T-helper 2 cell treated with Interferon-gamma antibody and Interleukin-4, amounts not matched to agents 100 ng/mL and 5 ng/mL, for 36 hours (primary cell): ENCODE results near the gene LRIG1. TPM values are rescaled to one million over a fixed set of nuclear protein-coding genes. Genes with fewer than 3 reads are reported as not detected.
"Not testable (repeated sequence)": the region's sequence is repeated elsewhere in the genome, so short reads cannot be mapped to it uniquely, and the experiment has no call there.

Experiments used
- intact Hi-C: fragments of 100-400 bp; cut with micrococcal nuclease; formaldehyde crosslinking; loops from one replicate; pipeline ENCODE4 v1.15.1; 2023
- total RNA-seq: library from RNA; stranded (reverse); gene quantifications from 2 replicates; pipeline ENCODE4 v1.2.3, GENCODE V29; 2022

The LRIG1 gene
- total RNA-seq, 1 donor from 2014 or later = 33.9 TPM

DNA sequence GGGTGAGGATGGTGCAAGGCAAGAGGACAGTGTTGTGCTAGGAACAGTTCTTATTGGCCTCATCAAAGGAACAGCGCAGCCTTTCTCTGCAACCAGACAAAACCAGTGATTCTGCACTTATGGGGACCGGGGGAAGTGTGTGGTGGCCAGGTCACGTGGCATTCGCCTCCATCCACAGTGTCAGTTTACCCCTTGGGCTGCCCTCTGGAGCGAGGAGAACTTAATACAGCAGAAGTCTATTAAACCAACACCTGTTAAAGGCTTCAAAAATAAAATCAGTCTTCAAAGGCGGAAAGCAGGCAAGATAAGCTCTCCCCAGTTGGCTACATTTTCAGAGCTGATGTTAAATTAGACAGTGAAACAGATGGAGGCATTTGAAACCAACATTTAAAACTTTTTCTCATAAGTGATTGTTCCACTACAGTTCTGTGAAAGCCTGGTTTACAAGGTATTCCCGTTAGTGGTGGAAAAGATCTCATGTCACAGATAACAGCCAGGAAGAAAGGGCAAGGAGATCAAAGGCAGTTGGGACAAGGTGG, 75.2 kb downstream of the LRIG1 start:
- intact Hi-C loops = no loop called here

DNA sequence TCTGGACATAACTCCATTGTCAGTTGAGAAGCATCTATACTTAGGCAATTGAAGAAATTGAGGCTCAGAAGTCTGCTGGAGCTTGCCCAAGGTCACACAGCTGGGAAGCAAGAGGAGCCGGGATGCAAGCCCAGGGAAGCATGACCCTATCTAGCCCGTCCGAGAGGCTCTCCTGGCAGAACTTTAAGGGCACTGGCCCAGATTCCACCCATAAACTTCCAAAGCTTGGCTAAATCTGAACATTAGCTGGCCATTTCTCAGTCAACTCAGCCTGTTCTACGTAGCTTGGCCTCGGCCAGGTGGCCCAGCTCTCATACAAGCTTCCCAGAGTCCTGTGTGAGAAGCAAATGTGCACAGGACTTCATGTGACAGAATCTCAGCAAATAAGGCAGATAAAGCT, 75.8 kb downstream of the LRIG1 start:
- intact Hi-C loops = no loop called here

DNA sequence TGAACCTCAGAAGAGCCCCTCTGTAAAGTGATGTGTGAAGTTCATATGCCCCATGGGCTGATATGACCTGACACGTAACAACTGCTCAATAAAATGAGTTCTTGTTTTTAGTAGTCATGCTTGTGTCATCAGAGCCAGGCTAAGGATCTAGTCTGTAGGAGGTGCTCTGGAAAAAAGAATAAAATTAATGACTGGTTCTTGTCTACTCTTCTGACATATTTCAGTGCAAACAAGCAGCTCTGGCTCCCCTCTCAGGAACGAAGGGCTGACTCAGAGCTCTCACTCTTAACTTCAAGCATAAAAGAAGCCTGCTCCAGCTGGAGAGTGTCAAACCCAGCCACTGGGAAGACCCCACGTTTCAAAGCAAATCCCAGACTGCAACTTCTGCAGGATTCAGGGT, 77.0 kb downstream of the LRIG1 start:
- intact Hi-C loops = no loop called here

DNA sequence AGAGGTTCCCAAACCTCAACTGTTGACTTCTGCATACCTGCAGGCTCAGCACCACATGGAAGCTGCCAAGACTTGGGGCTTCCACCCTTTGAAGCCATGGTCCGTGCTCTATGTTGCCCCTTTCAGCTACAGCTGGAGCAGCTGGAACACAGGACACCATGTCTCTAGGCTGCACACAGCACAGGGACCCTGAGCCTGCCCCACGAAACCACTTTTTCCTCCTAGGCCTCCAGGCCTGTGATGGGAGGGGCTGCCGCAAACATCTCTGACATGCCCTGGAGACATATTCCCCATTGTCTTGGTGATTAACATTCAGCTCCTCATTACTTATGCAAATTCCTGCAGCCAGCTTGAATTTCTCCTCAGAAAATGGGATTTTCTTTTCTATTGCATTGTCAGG, 78.9 kb downstream of the LRIG1 start:
- intact Hi-C loops = not testable (repeated sequence)

DNA sequence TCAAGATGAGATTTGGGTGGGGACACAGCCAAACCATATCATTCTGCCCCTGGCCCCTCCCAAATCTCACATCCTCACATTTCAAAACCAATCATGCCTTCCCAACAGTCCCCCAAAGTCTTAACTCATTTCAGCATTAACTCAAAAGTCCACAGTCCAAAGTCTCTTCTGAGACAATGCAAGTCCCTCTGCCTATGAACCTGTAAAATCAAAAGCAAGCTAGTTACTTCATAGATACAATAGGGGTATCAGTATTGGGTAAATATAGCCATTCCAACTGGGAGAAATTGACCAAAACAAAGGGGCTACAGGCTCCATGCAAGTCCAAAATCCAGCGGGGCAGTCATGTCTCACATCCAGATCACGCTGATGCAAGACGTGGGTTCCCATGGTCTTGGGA, 79.7 kb downstream of the LRIG1 start:
- intact Hi-C loops = not testable (repeated sequence)

DNA sequence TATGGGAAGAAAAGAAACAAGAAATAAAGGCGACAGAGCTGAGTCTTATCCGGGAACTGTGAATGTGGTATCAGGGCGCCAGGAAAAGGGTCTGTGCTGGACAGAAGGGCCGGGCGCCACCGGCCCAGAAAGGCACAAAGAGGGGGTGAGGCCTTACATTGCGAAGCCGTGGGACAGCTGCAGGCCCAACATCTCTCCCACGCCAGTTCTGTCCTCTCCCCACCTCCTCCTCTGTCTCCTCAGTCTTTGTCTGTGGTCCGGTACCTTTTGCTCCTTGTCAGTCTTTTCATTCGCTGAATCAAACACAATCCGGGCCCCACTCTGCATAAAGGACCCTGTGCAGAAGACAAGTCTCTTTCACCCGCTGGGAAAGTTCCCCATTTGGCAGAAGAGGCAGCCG, 81.8 kb downstream of the LRIG1 start:
- intact Hi-C loops = no loop called here

DNA sequence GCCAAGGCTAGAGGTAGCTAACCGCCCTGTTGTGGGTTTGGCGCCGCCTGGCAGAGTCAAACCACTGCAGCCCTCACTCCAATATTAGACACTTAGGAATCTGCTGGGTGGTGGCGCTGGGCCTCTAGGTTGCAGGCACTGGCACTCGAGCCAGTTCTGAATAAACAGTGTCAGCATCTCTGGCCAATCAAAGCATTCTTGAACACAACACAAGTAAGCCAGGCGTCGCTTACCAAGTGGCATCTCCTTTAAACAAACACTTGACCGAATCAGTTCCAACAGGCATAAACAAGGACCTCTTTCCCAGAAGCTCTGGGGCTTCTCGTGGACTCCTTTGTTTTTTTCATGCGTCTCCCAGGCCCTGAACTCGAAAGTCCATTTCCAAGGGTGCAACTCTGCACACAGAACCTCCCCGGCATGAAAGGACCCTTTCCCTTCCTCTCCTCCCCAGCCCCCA, 82.3 kb downstream of the LRIG1 start:
- intact Hi-C loops = no loop called here

DNA sequence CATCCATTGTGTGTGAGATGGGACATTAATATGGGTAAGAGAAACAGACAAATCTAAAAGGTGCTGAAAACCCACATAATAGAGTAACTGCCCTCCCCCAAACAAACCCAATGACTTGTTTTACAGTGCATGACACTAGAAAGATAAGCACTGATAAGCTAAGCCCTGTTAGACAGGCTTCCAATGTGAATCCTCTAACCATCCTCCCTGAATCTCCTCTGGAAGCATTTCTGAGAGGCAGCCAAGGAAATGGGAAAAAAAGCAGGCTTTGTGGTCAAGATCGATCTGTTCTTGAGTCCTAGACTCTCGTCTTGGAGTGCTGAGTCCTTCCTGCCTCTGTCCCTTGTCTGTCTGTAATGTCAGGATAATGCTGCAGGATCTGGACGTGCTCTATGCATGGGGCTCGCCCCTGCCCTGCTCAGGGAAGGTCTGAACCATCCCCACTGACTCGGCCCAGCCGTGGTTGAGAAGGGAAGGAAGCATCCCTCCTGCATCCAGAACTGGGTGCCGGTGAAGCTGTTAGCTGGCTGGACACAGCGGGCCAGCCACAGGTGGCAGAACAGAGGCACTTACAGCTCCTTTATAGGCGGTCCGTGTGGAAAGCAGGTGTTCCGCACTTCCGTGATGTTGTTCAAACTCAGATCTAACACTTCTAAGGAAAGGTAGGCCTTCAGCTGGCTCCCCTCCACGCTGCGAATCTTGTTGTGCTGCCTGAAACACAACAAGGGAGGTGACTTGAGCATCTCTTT, 84.1 kb downstream of the LRIG1 start:
- intact Hi-C loops = no loop called here

DNA sequence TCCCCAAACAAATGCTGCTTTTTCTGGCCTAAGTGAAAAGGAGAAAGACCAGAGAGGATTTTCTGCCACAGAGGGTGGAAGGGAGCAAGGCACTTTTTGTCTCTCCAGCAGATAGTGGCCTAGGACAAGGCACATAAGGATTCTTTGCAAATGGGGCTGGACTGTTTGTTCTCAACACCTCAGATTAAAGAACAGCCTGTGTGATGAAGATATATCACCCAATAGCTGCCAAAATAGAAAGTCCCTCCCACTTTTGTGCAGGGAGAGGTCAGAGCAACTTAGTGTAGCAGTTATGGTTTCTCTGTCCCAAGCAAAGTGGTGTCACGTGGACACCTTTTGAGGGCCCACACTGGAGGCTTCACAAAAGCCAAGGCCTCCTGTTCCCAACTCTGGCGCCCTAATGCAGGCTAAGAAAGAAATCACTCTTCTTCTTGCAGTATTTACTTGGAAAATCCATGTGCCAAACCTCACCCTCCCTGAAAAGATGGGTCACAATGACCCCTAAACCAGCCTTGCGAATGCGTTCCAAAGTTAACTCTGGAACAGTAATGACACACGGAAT, 84.9 kb downstream of the LRIG1 start:
- intact Hi-C loops = no loop called here

DNA sequence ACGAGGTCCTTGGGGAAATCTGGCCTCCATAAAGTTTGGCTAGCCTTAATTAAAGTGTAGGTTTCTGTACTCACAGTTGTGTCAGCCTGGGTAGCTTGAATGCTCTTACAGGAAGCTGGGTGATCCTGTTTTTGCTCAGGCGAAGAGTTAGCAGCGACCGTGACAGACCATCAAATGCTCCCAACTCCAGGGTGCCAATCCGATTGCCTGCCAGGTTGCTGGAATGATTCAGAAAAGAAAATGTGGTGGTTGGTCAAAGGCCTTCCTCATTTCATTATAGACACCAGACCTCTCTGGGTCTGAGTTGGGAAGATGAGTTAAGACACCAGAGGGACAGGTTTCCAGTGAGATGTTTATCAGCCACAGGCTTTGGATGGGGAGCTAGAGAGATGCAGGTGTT, 86.0 kb downstream of the LRIG1 start:
- intact Hi-C loops = loop anchor here (5.0 kb wide), 1 partner anchor 67 kb away; no protein-coding TSS in a partner anchor

DNA sequence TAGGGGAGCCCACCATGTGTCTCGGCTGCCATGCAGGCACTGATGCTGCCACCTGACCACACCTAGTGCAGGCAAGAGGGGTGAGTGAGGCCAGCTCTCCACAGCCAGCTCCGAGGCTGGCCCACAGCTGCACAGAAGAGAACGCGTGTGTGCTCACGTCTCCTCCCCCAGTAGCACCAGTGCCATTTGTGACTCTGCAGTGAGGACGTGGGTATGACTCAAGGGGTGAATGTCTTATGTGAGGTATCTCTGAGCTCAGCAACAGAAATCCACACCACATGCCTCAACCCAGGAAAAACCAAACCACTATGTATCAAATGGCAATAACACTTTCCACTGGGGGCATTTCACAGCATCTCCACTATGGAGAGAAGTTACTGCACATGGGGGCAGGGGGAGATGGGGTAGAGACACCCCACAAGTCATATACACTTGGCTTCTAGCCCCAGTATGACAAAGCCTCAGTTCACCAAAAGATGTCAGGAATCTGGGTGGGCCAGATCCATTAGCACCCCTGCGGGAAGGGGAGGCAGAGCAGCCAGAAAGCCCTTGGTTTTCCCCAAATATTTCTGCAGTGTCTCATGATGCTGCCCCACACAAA, 87.6 kb downstream of the LRIG1 start:
- intact Hi-C loops = loop anchor here (5.0 kb wide), 1 partner anchor 69 kb away; no protein-coding TSS in a partner anchor

DNA sequence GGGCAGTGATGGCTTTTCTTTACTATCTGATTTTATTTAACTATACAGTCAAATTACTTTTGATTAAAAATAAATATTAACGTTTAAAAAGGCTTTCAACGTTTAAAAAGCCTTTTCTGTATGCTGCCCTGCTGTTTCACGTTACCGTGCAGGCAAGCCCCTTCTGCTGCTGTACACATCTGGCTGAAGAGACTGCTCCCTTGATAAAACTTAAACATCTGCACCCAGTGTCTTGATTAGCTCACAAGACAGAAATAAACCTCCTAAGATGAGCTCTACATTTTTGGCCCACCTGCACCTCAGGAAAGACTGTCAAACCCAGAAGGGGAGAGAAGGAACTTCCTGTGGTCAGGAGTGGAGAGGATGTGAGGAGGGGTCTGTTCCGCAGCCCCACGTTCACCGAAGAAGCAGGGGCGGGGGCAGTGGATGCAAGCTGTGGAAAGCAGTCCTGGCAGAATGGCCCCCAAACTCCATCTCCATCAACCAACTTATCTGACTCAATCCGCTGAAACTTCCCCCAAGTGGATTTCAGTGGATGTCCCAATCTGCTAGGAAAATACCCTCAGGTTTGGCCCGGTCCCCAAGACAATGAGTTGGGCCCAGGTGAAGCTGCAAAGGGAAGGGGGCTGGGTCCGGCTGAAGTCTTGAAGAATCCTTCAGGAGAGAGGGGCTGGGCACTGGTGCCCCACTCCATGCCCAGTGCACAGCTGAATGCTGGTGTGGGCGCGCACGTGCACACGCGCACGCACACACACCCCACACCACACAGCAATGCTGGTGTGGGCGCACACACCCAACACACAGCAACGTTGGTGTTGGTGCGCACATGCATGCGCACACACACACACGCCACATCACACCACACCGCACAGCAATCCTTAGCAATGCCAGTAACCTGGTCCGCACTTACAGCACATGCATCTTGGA, 88.6 kb downstream of the LRIG1 start:
- intact Hi-C loops = loop anchor here (5.0 kb wide), 1 partner anchor 70 kb away; no protein-coding TSS in a partner anchor

DNA sequence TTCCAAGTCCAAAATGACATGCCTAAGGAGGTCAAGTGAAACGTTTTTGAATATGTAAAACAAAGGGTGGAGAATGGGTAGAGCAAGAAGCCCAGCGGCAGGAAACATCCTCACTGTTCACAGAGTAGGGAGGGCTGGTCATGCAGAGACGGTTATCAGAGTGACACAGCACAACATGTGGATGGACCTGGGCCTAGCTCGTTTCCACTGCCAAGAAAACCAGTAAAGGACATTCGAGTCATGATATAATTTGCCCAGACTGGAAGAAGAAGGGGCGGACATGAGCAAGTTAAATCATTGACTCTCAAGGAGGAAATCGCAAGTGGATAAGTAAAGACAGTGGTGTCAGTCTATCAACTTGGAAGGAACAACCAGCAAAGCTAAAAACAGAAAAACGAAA, 89.3 kb downstream of the LRIG1 start:
- intact Hi-C loops = loop anchor here (5.0 kb wide), 1 partner anchor 71 kb away; no protein-coding TSS in a partner anchor

DNA sequence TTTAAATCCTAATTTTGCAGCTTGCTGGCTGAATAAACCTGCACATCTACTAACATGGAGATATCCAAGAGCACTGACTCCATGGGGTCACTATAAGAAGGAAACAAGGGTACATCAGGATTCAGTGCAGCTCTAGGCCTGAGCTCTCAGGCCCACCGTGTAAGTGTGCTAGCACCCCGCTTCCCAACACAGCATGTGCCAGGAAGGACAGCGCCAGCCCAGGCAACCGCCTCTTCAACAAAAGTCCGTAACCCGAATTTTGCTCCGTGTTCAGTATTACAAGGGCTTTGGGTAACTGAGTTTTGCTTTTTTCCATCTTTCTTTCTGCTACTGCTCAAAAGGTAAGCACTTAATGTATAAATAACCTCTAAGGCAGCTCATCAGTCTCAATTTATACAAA, 89.8 kb downstream of the LRIG1 start:
- intact Hi-C loops = loop anchor here (5.0 kb wide), 1 partner anchor 71 kb away; no protein-coding TSS in a partner anchor

DNA sequence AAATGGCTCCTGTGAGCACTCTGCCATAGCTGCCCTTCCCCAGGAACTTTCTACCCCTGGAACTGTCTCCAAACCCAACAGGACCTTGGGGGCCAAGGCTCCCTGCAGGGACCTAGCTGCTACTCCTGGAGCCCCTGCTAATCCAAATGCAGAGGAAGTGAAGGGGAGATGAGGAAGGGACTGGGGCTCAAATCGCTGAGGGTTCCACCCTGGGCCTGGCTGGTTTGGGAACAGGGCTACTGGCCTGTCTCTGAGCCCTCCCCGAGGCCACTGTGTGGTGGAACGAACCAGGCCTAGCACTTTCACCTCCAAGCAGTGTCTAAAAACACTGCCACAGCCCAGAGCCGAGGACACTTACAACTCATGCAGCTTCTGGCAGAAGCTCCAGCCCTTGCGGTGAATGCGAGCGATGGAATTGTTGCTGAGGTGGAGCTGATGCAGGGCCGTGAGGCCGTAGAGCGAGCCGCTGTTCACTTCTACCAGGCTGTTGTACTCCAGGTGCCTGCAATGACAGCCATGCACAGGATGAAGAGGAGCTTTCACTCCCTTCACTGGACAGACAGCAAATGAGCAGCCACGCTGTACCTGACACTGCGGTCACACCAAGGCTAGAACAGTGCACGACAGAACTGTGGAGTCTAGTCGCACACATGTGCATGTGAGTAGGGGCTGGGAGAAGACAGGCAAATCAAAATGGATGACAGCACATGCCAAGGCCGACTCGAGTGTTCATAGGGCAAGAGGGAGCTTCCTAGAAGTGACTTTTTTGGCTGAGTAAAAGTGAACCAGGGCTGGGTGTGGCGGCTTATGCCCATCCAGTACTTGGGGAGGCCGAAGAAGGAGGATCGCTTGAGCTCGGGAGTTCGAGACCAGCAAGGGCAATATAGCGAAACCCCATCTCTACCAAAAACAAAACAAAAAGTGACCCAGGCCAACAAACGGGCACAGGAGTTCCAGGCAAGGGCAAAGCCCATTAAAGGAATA, 90.8 kb downstream of the LRIG1 start:
- intact Hi-C loops = loop anchor here (5.0 kb wide), 1 partner anchor 72 kb away; no protein-coding TSS in a partner anchor

DNA sequence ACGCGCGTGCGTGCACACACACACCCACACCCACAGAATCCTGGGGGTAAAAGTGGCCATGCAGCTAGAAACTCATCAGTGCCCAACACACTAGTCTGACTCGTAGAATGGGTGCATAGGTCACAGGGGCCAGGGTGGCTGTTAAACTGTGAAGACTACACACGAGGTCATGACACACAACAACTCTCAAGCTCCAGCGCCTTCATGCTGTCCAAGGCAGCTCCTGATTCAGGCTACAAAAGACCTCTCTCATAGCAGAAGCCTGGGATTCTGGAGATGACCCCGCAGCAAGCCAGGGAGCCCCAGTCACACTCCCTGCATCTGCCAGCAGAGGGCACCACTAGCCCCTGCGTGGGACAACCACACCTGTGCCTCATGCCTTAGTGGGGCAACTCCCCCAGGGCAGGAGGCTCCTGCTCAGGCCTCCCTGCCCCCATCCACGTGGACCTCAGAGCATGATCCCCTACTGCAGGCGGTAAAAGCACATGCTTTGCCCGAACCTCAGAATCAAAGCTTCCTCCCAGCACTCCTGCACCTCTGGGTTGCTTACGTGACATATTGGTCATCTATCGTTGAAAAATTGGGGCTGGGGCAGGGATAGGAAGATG, 93.1 kb downstream of the LRIG1 start:
- intact Hi-C loops = loop anchor here (1.0 kb wide), 4 partner anchors 94 to 415 kb away; partner anchors contain the start of gene LRIG1

DNA sequence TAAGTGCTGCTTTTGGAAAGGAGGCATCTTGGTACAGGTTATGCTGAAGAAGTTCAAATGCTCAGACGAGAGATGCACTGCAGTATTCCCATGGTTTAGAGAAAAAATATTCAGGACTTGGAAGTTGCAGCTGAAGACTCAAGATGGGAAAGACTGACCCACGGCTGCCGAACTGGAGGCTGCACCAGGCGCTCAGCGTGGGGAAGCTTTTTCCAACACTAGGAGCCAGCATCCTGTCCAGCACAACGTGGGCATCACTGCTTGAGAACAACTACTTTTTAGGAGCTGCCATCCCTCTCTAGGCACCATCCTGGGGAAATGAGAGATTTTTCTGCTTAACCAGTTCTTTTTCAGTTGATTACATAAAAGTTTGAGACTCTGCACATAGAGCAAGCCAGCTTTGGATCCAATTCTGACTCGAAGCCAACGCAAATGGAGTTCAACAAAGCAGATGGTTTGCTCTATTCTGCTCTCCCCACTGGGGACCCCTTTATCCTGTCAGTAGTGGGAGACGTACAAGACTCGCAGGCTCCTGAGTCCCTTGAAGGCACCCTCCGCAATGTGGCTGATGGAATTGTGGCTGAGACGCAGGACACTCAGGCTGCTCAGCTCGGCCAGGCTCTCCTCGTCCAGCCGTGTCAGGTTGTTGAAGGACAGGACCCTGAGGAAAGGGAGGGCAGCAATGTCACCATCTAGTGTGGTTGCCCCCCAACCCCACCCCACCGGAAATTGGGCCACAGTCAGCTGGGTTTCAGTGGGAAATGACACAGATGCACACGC, 93.8 kb downstream of the LRIG1 start:
- intact Hi-C loops = loop anchor here (1.0 kb wide), 4 partner anchors 94 to 415 kb away; partner anchors contain the start of gene LRIG1

DNA sequence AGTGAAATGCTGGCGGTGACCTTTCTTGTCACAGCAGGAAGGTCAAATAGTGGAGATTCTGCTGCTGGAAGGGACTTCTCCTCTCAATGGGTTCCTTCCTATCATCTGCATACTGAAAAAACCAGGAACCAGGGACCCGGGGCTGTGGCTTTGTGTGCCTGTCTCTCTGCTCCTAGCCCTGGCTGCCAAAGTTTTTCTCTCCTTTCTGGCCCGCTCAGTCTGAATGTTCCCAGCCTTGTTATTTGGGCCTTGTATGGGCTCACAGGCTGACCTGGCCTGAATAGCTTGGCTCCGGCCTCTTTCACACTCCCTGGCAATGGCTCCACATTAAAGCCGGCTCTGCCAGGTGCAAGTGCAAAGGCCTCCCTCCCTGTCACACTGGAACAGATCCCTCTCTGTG, 94.7 kb downstream of the LRIG1 start:
- intact Hi-C loops = no loop called here
